Measurements from ENCODE around the gene TBC1D16.

The TBC1D16 gene

DNA sequence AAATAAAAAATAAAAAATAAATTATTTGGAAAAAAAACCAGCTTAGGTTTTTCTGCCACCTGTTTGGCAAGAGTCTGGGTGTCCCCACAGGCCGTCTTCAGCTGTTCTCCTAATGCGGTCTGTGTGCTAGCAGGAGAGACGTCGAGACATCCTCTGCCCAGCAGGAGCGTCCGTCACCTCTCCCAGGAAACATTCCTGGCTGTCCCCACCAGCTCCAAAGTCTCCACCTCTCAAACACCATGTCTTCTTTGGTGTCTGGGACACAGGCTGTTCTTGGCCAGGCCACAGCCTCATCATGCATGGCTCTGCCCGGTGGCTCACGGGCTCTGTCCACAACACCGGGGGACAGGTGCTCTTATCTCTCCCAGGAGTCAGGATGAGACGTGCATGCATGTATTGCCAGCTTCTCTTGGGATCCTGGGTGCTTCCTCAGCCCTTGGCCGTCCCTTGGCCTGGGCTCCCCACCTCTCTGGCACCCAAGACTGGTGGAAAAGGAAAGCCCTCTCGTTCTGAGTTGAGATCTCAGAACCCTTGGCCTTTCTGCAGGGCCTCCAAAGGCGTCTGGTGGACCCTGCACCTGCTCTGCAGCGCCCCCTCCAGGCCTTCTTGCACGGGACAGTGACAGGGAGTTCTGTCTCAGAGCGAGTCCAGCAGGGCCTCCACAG lies 111.6 kb downstream of the TBC1D16 start:
- DNase-seq, result no peak

DNA sequence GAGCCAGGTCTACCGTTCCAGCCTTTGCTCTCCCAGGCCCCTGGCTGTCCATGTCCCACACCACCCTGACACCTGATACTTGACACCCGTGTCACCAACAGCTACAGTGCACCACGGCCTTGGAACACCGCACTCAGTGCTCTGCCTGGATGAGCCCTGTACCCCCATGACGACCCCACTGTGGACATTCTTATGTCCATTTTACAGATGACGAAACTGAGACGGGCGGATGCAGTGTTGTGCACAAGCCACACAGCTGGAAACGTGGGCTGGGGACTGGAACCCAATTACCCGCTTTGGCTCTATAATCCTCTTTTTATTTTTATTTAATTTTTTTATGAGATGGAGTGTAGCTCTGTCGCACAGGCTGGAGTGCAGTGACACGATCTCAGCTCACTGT lies 112.9 kb downstream of the TBC1D16 start:
- no peak for DNase-seq

DNA sequence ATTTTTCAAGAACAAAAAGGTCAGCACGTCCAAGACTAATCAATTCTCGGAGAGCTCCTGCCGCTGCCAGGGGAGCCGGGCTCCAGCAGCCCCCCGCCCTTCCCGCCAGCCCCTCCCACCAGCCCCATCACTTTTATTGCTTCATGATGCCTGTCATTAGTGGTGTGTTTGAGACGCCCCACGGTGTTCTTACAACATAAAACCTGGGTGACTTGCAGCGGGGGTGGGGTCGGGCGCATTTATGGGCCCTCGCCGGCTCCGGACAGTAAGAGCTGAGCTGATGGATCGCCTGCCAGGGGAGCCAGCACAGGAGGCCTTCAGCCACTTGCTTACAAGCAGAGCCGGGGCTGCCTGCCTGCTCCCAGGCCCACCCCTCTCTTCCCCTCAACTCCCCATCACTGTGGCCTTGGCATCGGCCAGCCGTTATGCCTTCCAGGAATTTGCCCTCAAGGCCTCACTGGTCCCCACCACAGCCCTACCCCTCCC lies 113.5 kb downstream of the TBC1D16 start:
- DNase-seq, result no peak

DNA sequence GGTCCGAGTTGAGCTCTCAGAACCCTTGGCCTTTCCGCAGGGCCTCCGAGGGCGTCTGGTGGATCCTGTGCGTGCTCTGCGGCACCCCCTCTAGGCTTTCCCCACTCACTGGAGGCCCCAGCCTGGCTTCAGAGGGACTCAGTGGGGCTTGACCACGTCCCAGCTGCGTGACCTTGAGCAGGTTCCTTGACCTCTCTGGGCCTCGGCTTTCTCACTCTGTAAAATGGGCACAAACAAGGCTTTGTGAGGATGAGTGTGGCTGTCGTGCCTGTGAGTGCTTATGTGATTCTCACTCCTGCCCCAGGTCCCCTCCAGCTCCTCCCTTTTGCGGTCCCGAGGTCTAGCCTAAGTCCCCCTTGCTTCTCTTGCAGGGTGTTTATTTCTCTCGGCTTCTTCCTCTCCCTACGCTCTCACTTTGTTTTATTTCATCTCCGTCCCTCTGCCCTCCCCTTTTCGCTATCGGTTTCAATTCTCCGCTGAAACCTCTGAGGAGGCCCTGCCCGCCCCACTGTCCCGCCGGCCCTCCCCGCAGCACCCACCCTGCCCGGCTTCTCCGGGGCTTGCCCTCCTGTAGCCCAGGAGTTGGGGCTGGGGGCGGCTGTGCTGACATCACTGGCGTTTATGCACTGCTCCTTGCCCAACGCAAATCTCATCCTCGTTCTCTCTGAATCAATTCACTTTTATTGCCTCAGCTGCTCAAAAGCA lies 114.1 kb downstream of the TBC1D16 start:
- no peak for DNase-seq

DNA sequence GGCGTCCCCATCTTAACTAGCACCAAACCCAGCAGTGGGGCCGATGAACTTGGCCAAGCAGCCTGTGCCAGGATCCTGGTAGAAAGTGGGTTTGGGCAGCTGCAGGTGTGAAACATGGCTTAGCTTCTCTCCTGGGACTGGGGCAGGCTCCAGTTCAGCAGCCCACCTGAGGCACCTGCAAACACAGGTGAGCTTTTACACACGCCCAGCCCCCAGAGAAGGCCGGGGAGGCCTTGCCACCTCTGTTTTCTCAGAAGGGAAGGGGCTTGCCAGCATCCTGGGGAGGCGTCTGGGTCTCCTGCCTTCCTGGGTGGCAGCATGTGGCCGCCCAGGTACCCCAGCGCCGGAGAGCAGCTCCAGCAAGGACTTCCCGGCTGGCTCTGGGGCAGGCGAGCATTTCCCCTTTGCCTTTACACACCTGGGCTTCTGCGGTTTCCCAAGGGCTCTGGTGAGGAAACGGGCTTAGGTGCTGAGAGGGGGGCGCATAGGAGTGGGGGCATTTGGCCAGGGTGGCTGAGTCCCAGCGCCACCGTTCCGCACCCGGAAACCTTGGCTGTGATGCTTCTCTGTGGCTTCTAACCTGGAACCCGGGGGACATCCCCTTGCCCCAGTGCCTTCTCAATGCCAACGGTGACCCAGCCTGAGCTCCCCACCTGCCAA lies 114.8 kb downstream of the TBC1D16 start:
- no peak for DNase-seq

DNA sequence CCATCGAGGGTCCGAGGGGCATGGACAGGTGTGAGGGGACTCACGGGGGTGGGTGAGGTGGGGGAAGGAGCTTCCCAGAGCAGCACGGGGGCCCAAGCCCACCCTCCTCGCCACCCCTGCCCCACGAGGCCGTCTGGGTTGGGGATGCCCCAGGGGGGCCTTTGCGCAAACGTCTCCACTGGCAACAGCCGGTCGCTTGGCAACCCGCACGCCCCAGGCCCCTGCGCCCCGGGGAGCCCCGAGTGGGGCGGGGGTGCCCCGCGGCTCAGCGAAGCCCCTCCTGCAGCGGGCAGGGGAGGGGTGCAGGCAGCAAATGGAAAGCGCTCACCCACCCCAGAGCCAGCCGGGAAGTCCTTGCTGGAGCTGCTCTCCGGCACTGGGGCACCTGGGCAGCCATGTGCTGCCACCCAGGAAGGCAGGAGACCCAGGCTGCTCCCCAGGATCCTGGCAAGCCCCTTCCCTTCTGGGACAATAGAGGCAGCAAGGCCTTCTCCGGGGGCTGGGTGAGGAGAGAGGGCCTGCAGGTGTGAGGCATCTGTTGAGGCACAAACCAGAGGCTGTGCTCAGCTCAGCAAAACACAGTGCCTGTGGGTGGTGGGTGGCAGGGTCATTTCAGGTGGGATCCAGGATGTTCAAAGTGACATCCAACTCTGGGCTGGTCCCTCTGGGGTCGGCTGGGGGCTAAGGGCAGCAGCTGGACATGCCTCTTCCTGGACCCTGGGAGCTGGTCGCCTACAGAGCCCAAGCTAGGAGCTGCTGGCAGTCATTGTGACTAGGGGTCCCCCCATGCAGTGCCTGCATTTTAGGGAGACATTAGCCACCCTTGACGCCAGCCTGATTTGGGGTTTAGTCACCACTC lies 115.6 kb downstream of the TBC1D16 start:
- DNase-seq, result no peak

DNA sequence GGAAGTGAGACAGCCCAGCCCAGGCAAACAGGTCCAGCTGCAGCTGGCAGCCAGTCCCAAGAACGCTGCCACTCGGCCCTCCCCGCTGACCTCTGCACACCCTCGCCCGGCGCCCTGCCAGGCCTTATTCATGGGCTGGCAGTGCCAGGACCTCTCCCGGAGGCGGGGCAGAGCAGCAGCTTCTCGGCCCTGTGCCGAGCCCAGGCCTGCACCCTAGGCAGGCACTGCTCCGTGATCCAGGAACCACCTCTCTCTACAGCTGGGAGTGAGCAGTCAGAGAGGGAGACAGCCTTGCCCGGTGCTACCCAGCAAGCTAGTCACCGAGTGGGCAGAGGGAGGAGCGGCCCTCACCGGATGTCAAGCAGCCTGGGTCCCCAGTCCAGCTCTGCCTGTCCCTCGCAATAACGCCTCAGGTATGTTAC lies 116.5 kb downstream of the TBC1D16 start:
- no peak for DNase-seq

DNA sequence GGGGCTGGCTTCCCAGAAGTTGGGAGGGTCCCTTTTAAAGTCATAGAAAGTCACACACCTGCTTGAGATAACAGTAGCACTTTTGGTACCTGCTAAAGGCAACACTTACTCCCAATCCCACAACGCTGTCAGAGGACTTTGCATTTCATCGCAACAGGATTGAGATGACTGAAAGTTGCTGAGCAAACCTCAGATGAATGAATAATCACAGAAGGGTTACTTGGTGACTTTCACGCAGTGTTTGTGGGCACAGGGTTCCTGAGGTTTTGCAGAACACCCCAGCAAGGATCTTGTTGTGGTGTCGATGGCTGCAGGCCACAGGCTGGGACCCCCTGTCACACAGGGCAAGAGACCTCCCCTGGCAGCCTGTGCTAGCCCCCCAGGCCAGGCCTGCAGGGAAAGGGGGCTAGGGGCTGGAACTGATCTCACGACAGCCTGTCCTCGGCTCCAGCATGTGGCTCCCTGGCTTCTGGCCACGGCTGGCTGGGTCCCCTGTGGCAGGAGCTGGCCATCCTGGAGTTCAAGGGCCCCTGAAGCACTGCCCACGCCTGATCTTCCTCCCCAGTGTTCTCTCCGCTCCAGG lies 117.0 kb downstream of the TBC1D16 start:
- DNase-seq, result no peak

DNA sequence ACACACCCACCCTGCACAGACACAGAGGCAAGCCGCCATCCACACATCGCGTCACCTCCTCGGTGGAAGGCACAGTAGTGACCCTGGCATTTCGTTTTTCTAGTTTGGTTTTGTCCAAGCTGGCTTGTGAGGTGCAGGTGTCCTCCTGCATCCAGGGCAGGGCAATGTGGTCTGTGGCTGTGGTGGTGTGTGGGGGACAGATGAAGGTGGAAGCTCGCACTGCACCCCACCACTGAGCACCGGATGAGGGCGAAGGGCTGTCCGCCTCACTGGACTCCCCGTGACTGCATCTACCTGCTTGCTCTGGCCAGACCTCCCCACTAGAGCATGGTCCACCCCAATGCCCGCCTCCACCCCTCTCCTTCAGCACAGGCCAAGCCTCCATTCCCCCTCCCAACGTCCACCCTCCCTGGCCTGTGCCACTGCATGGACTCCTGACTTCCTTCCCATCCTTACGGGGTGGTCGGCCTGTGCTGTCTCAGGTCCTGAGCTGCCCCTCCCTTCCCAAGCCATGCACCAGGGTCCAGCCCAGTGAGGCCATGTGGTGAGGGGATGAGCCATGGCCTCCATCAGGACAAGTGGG lies 117.7 kb downstream of the TBC1D16 start:
- no peak for DNase-seq

DNA sequence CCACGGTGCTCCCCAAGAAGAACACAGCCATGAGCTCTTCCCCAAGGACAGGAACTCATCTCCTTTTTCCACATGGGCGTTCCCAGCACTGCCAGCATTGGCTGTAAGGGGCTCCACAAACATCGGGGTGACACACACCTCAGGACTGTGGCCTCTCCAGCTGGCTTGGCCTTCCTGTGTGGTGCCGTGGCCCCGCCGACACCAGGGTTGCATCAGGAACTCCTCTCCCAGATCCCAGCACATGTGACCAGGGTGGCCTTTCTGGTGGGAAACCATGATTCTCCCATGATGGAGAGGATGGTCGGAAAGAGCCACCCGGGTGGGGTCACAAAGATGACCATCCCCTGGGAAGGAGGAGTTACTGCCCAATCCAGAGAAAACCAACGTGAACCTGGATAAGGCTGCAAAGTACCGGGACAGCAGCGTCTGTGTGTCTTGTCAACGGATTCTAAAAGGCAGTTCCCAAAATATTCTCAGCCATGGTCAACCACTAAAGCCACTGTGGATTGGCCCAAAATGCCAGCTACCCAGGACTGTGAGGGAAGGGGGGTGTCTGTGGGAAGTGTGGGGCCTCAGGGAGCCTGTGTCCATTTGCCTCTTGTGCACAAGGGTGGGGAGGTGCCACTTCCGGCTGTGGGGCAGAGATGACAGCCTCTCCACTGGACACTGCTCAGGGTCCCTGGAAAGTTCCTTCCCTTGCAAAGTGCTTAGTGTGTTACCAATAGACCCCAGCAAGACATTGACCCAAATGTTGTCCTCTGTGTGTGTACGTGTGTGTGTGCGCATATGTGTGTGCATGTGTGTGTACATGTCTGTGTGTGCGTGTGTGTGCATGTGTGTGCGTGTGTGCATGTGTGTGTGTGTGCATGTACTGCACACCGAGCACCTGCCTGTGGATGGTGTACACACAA lies 118.4 kb downstream of the TBC1D16 start:
- no peak for DNase-seq

DNA sequence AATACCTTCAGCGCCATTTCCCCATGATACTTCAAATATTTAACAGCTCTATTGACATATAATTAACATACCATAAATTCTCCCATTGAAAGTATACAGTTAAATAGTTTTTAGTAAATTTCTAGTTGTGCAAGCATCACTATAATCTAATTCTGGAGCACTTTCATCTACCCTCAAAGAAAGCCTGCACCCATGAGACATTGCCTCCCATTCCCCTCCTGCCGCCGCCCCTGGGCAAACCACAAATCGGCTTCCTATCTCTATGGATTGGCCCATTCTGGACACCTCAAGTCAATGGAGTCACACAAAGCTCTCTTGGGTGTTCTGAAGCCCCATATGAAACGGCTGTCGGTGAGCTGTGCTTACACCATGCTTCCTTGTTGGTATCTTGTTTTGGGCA lies 119.2 kb downstream of the TBC1D16 start:
- no peak for DNase-seq

DNA sequence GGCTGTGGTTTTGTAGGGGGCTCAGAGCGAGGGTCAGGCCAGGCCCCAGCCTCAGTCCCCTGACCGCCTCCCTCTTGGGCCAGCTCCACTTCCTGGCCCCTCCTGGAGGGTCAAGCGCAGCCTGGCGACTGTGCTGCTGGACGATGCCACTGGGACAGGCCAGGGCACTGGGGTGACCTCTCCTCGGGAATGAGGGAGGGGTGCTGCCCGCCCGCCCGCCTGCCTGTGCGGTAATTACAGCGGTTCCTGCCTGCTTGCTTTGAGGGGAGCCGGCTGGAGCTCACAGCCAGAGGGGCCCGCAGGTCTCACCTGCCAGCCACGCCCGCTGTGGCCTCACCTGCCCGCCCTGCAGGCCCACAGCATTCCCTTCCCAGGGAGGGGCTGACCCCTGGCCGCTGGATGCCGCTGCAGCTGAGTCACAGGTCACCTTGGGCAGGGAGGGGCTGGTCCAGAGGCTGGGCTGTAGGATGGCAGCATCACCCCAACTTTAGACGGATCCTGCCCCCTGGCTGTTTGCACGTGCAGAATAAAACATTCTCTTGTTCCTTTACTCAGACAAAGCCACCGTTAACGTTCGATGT lies 119.7 kb downstream of the TBC1D16 start:
- no peak for DNase-seq

DNA sequence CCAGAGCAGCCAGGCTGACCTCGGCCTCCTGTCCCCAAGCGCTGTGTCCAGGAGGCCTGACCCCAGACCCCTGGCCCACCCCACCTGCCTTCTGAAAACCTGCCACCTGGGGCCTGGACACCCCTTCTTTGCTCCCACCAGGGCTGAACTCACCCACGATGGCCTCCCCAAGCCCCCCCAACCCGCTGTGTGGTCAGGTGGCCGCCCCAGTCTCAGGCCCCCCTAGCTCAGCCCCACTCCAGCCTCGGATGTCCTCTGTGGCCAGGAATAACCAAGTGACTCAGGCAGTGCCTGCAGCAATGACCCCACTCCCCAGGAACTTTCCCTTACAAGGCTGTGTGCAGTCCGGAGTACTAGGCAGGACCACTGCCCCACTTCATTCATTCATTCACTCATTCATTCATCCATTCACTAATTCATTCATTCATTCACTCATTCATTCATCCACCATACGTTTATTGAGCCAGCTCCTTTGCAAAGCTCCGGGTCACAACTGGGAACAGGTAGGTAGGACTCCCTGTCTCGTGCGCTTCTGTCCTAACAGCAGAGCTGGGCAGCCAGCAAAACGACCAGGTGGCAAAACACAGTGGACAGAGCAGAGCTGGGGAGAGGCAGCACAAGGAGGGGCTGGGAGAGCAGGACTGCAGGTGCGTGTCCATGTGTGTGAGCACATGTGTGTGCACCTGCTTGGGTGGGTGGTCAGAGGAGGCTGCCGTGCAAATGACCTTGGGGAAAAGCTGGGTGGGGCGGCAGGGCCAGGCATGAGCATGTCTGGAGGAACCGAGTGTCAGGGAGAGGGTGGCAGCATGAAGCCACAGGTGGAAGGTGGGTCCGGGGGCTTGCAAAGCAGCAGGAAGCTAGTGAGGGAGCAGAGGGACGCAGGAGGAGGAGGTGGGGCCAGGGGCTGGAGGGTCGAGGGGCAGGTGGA lies 120.6 kb downstream of the TBC1D16 start:
- DNase-seq, result no peak

DNA sequence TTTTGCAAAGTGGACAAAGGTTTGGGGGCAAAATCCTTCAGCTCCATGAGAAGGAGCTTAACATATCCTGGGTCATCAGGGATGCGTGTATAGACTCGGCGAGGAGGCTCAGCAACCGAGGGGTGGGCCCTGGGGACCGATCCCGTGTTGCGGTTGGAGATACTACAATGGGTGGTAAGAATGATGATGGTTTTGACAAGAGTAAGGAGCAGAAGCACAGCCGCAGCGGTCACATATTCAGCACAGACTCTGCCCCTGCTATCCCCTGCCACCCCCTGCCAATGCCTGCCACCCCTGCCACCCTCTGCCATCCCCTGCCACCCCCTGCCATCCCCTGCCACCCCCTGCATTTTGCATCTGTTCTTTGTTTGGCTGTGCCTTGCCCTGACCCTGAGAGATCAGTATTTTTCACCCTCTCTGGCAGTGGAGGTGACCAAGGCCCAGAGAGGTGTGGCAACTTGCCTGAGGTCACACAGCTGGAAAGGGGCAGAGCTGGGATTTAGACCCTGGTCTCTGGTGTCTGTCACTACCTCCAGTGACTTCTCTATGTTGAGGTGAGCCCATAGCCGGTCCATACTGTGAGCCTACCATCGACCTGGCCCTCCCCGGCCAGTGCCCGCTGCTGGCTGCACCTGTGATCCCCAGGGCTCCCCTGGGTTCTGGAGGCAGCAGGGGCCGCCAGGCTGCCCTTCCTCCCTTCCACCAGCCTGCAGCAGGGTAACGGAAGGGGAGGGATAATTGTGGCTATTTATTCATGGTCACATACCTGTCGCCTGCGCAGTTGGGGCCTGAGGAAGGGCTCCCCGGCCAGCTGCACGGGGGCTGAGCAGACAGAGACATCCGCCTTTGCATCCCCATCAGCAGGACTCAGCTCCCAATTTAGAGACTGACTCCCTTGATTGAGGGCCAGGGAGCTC lies 121.5 kb downstream of the TBC1D16 start:
- DNase-seq, result no peak

DNA sequence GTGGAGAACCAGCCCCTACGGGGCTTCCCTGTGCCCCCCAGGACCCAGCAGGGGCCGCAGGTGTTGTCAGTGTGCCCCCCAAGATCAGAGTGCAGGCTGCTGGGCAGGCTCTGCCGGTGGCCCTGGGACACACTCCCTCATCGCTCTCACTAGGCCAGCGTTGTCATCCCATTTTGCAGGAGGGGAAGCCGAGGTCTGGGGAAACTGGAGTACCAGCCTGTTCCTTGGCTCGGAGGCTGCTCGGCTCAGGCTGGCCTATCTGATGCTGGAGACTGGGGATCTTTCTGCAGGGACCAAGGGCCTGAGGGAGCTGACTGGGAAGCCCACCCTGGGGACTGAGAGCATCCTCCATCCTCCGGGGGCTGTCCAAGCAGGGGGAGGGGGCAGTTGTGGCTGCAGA lies 122.2 kb downstream of the TBC1D16 start:
- DNase-seq, result no peak

DNA sequence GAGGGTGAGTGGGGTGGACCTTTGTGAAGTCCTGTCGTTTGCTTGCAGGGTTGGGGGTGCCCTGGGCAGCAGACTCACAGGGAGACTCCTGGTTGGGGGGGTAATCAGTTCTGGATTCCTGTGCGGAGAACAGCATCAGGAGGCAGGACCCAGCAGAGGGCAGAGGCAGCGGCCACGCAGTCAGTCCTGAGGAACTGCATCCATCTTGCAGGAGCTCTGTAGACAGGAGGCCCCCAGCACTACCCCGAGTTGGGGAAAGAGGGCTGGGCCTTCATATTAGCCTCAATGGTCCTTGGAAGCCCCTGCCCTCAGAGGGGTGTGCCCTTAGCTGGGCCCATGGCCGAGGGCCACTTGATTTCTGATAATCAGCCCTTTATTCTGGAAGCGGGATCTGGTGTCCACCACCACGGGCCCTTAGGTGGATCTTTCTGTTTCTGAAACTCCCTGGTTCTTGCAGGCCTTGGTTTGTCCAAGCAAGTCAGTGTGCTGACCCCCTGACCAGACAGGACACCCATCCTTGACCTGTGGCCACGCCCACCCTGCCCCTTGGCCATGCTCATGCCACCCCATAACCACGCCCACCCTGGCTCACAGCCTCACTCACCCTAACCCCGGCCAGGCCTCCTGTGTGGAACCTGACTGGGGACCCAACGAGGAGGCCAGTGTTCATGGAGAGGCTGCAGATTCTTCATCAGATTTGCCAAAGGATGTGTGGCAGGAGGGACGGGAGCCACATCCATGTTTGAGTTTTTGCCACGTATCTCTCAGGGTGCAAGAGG lies 122.9 kb downstream of the TBC1D16 start:
- DNase-seq, result no peak

Data from NCI-H1105 (cell line).